Measurements from ENCODE around the gene SOCS2.

SOCS2 gene

DNA sequence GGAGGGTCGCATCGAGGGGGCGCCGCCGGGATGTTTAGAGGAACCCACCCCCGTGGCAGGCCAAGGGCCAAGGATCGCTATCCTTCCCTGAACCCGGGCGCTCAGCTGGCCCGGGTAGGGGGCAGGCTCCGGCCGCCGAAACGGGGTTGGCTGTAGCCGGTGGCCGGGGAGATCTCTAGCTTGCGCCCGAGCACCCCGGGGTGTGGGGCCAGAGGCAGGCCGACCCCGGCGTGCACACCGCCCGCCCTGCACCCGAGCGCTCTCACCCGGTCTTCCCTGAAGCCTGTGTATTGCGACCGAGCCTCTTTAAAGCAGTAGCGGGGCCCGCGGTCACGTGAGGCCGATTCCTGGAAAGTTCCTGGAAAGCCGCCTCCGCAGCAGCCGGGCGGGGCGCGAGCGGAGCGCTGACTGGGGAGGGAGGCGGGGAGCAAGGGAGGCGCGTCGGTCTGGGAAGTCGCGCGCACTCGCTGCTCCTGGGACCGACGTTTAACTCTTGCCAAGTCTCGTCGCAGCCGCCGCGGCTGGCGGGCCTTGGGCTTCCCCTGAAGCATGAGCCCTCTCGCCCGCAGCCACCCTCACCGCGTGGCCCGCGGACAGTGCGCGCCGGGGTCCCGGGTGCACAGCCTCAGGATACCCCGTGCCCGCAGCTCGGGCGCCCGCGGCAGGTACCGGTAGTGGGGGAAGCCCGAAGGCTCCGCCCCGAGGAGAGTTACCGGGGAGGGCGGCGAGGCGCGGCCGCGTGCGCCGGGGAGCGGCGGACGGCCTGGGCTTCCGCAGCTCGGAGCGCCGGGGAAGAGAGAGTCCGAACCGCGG, 1.7 kb upstream of the SOCS2 start:
- Histone ChIP-seq H4K20me1 (ENCODE audit: insufficient read depth, low read length) (no peaks in the 10 kb centered on the region), H3K4me3 (ENCODE audit: low read depth, low read length, poor library complexity, severe bottlenecking) (peak overlapping the region; percentile 10), H3K27ac (ENCODE audit: low read depth, low read length, poor library complexity, severe bottlenecking) (no peak overlapping the region), H3K36me3 (ENCODE audit: insufficient read depth, low read length) (no peaks in the 10 kb centered on the region), H3F3A (ENCODE audit: insufficient read depth, low read length) (no peaks in the 10 kb centered on the region), H3K27me3 (ENCODE audit: insufficient read depth, low read length) (0 out of 2 replicates have a peak, but pooled peaks cover 4% of the 10 kb centered on the region), H3K9ac (ENCODE audit: low read length) (no peak overlapping the region), H3K4me1 (ENCODE audit: insufficient read depth, low read length, severe bottlenecking) (peaks cover 19% of the 10 kb centered on the region), H3K9me3 (ENCODE audit: low read length) (no peaks in the 10 kb centered on the region), H3K4me2 (ENCODE audit: low read length) (peak overlapping the region; percentile 37), H3K9me2 (ENCODE audit: low read depth, low read length) (no peaks in the 10 kb centered on the region), H3K79me2 (ENCODE audit: insufficient read depth, low read length) (no peaks in the 10 kb centered on the region), H2AFZ (ENCODE audit: low read length) (no peak overlapping the region)
- TF ChIP-seq, protein P1, sequence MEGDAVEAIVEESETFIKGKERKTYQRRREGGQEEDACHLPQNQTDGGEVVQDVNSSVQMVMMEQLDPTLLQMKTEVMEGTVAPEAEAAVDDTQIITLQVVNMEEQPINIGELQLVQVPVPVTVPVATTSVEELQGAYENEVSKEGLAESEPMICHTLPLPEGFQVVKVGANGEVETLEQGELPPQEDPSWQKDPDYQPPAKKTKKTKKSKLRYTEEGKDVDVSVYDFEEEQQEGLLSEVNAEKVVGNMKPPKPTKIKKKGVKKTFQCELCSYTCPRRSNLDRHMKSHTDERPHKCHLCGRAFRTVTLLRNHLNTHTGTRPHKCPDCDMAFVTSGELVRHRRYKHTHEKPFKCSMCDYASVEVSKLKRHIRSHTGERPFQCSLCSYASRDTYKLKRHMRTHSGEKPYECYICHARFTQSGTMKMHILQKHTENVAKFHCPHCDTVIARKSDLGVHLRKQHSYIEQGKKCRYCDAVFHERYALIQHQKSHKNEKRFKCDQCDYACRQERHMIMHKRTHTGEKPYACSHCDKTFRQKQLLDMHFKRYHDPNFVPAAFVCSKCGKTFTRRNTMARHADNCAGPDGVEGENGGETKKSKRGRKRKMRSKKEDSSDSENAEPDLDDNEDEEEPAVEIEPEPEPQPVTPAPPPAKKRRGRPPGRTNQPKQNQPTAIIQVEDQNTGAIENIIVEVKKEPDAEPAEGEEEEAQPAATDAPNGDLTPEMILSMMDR (IDR thresholded peaks at IDR 0.05; ENCODE audit: low read length), result no peak
- TF ChIP-seq EZH2 (IDR thresholded peaks at IDR 0.05; ENCODE audit: borderline replicate concordance, low read length), result no peak

DNA sequence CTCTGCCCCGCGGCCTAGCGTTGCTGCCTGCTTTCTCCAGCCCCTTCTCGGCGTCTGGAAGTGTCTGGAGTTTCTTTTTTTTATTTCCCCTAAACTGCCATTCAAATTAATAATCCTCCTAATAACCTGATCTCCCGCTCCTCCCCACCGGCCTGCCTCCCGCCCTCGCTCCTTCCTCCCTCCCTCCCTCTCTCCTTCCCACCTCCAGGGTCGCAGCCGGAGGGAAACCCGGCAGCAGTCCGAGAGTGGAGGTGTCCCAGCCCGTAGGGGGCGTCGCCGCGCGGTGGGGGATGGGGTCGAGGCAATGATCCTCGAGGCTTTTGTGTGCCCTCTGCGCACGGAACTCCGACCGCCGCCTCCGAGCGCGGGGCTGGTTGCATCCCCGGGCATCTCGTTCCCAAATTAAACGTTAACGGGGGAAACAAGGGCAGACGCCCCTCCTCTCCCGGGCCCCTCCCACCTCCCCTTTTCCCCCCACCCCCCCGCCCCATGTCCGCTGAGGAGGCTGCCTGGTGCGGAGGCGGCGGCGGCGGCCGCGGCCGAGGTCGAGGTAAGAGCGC, 1.0 kb upstream of the SOCS2 start:
- peak overlapping the region; percentile 37 for H3K4me2 ChIP-seq (ENCODE audit: low read length)
- no peaks in the 10 kb centered on the region for H3K9me2 ChIP-seq (ENCODE audit: low read depth, low read length)
- no peak overlapping the region for H2AFZ ChIP-seq (ENCODE audit: low read length)
- no peak overlapping the region for H3K4me3 ChIP-seq (ENCODE audit: low read depth, low read length, poor library complexity, severe bottlenecking)
- no peaks in the 10 kb centered on the region for H3F3A ChIP-seq (ENCODE audit: insufficient read depth, low read length)
- H3K79me2 ChIP-seq (ENCODE audit: insufficient read depth, low read length), result no peaks in the 10 kb centered on the region
- peaks cover 19% of the 10 kb centered on the region for H3K4me1 ChIP-seq (ENCODE audit: insufficient read depth, low read length, severe bottlenecking)
- H3K27ac ChIP-seq (ENCODE audit: low read depth, low read length, poor library complexity, severe bottlenecking), result no peak overlapping the region
- no peaks in the 10 kb centered on the region for H3K9me3 ChIP-seq (ENCODE audit: low read length)
- H4K20me1 ChIP-seq (ENCODE audit: insufficient read depth, low read length), result no peaks in the 10 kb centered on the region
- TF ChIP-seq, protein P1 (IDR thresholded peaks at IDR 0.05; ENCODE audit: low read length), result no peak
- no peak for TF ChIP-seq EZH2 (IDR thresholded peaks at IDR 0.05; ENCODE audit: borderline replicate concordance, low read length)
- H3K9ac ChIP-seq (ENCODE audit: low read length), result no peak overlapping the region
- no peaks in the 10 kb centered on the region for H3K36me3 ChIP-seq (ENCODE audit: insufficient read depth, low read length)
- 0 out of 2 replicates have a peak, but pooled peaks cover 4% of the 10 kb centered on the region for H3K27me3 ChIP-seq (ENCODE audit: insufficient read depth, low read length)

- Histone ChIP-seq H3F3A (ENCODE audit: insufficient read depth, low read length) (no peaks in the 10 kb centered on the region), H3K4me3 (ENCODE audit: low read depth, low read length, poor library complexity, severe bottlenecking) (no peak overlapping the region), H3K9me3 (ENCODE audit: low read length) (no peaks in the 10 kb centered on the region), H3K4me2 (ENCODE audit: low read length) (no peak overlapping the region), H3K27ac (ENCODE audit: low read depth, low read length, poor library complexity, severe bottlenecking) (no peak overlapping the region), H4K20me1 (ENCODE audit: insufficient read depth, low read length) (no peaks in the 10 kb centered on the region), H3K9me2 (ENCODE audit: low read depth, low read length) (no peaks in the 10 kb centered on the region), H3K4me1 (ENCODE audit: insufficient read depth, low read length, severe bottlenecking) (peaks cover 19% of the 10 kb centered on the region), H3K36me3 (ENCODE audit: insufficient read depth, low read length) (no peaks in the 10 kb centered on the region), H3K79me2 (ENCODE audit: insufficient read depth, low read length) (no peaks in the 10 kb centered on the region), H2AFZ (ENCODE audit: low read length) (no peak overlapping the region), H3K27me3 (ENCODE audit: insufficient read depth, low read length) (no peaks in the 10 kb centered on the region), H3K9ac (ENCODE audit: low read length) (no peak overlapping the region)
- TF ChIP-seq, protein P1 (IDR thresholded peaks at IDR 0.05; ENCODE audit: low read length), result no peak
- no peak for TF ChIP-seq EZH2 (IDR thresholded peaks at IDR 0.05; ENCODE audit: borderline replicate concordance, low read length)
Observed at GRCh38 chr12:93572712-93573551, 457 bp downstream of the SOCS2 start.
